H1 (cell line): ENCODE data around the gene MT1F. TPM values are rescaled to one million over a fixed set of nuclear protein-coding genes. Genes with fewer than 3 reads are reported as not detected.

Source experiments
- CTCF ChIA-PET: fragments of 300-600 bp; sonication (Branson Sonifier 250); formaldehyde crosslinking; loops from one replicate; lab custom pipeline; 2021; ENCODE audit not compliant: partially characterized antibody; lab: Charles Lee
- POLR2A ChIA-PET: fragments of 300-600 bp; sonication (Branson Sonifier 250); formaldehyde crosslinking; loops from one replicate; lab custom pipeline; 2021; ENCODE audit warnings: inconsistent platforms; ENCODE audit not compliant: partially characterized antibody; lab: Charles Lee
- DNase-seq, 2 experiments: peaks; one replicate each; pipeline versions ENCODE4 v3.0.0 to v3.0.0-alpha.2; 2010 to 2022; ENCODE audit warnings: low spot score in 2 of 2, low read depth in 1 of 2, mixed read lengths in 1 of 2
- FAIRE-seq: peaks from 2 replicates; lab custom pipeline; 2011; peaks lifted over from hg19 to GRCh38; lab: Jason Lieb, UNC
- H2AFZ ChIP-seq: 2 replicates; pipeline ENCODE4 v1.8.1; 2012; ENCODE audit warnings: low read length, inconsistent platforms
- H2AK5ac ChIP-seq: 2 replicates; pipeline ENCODE4 v1.6.1; 2013; ENCODE audit warnings: low read depth, low read length
- H2BK120ac ChIP-seq: replicated peaks from 2 replicates; pipeline ENCODE3; 2013; ENCODE audit warnings: low read depth, low read length, inconsistent platforms
- H2BK12ac ChIP-seq: 2 replicates; pipeline ENCODE4 v1.6.1; 2013; ENCODE audit warnings: low read depth, low read length
- H2BK15ac ChIP-seq: 2 replicates; pipeline ENCODE4 v1.6.1; 2013; ENCODE audit warnings: low read length
- H2BK20ac ChIP-seq: 2 replicates; pipeline ENCODE4 v1.6.1; 2013; ENCODE audit warnings: low read length
- H2BK5ac ChIP-seq: 2 replicates; pipeline ENCODE4 v1.6.1; 2013; ENCODE audit warnings: low read depth, low read length
- H3K14ac ChIP-seq: 2 replicates; pipeline ENCODE4 v1.6.1; 2013; ENCODE audit warnings: inconsistent platforms; ENCODE audit not compliant: insufficient read length
- H3K18ac ChIP-seq: 2 replicates; pipeline ENCODE4 v1.6.1; 2013; ENCODE audit warnings: low read length; ENCODE audit errors: extremely low read depth
- H3K23ac ChIP-seq: 2 replicates; pipeline ENCODE4 v1.6.1; 2013; ENCODE audit warnings: inconsistent platforms; ENCODE audit not compliant: insufficient read length
- H3K23me2 ChIP-seq: 2 replicates; pipeline ENCODE4 v1.6.1; 2013; ENCODE audit warnings: low read depth, low read length
- H3K27ac ChIP-seq: 2 replicates; pipeline ENCODE4 v1.6.1; 2011; ENCODE audit warnings: low read depth, low read length, inconsistent platforms
- H3K27me3 ChIP-seq, 4 experiments: replicated peaks in 1 of 4; 1 replicate in 1 of 4; 2 replicates in 3 of 4; pipeline versions ENCODE4 v1.6.1 to v1.8.1; 2011 to 2013; ENCODE audit warnings: low read length in 3 of 4, mild to moderate bottlenecking in 3 of 4, inconsistent platforms in 2 of 4, mixed read lengths in 2 of 4, moderate library complexity in 1 of 4; ENCODE audit not compliant: control insufficient read depth in 3 of 4, insufficient read depth in 3 of 4; ENCODE audit errors: extremely low read depth in 1 of 4
- H3K36me3 ChIP-seq, 4 experiments: 2 replicates each; pipeline versions ENCODE4 v1.6.1 to v1.8.1; 2011 to 2013; ENCODE audit warnings: mild to moderate bottlenecking in 4 of 4, low read length in 3 of 4, moderate library complexity in 2 of 4, control low read depth in 1 of 4, inconsistent platforms in 1 of 4; ENCODE audit not compliant: insufficient read depth in 4 of 4, control insufficient read depth in 2 of 4
- H3K4ac ChIP-seq: replicated peaks from 2 replicates; pipeline ENCODE3; 2013; ENCODE audit warnings: low read length, low read depth, mixed read lengths, inconsistent platforms; ENCODE audit not compliant: insufficient read length
- H3K4me1 ChIP-seq, 4 experiments: replicated peaks in 1 of 4; 1 replicate in 1 of 4; 2 replicates in 3 of 4; pipeline versions ENCODE4 v1.6.1 to v1.8.1; 2011 to 2013; ENCODE audit warnings: low read length in 3 of 4, inconsistent platforms in 2 of 4, mixed read lengths in 1 of 4; ENCODE audit not compliant: insufficient read depth in 4 of 4, control insufficient read depth in 3 of 4
- H3K4me2 ChIP-seq, 2 experiments: 2 replicates each; pipeline versions ENCODE4 v1.6.1 to v1.8.1; 2011 to 2013; ENCODE audit warnings: low read depth in 2 of 2, low read length in 2 of 2, control low read depth in 1 of 2, inconsistent platforms in 1 of 2, mild to moderate bottlenecking in 1 of 2; ENCODE audit not compliant: insufficient read depth in 1 of 2
- H3K4me3 ChIP-seq, 4 experiments: fragments of 200-600, 300-600 bp in 1 of 4; sonication (generic), shearing (Covaris generic), sonication (Bioruptor Twin) in 1 of 4; 2 replicates each; pipeline versions ENCODE4 v1.5.1 to v1.8.1; 2011 to 2016; ENCODE audit warnings: low read length in 4 of 4, low read depth in 3 of 4, control low read depth in 2 of 4, inconsistent platforms in 2 of 4, mild to moderate bottlenecking in 2 of 4, mixed read lengths in 1 of 4, moderate library complexity in 1 of 4; ENCODE audit not compliant: insufficient read depth in 2 of 4; ENCODE audit errors: extremely low read depth in 1 of 4
- H3K56ac ChIP-seq: replicated peaks from 2 replicates; pipeline ENCODE3; 2013; ENCODE audit warnings: low read depth, mild to moderate bottlenecking, mixed read lengths, low read length, inconsistent platforms; ENCODE audit not compliant: insufficient read length
- H3K79me1 ChIP-seq: 2 replicates; pipeline ENCODE4 v1.6.1; 2013; ENCODE audit warnings: low read depth, low read length, control low read depth
- H3K79me2 ChIP-seq, 2 experiments: 2 replicates each; pipeline versions ENCODE4 v1.6.1 to v1.8.1; 2012 to 2013; ENCODE audit warnings: low read length in 2 of 2, mild to moderate bottlenecking in 2 of 2, inconsistent platforms in 1 of 2; ENCODE audit not compliant: insufficient read depth in 2 of 2, control insufficient read depth in 1 of 2
- H3K9ac ChIP-seq, 4 experiments: replicated peaks in 1 of 4; 1 replicate in 1 of 4; 2 replicates in 3 of 4; pipeline versions ENCODE4 v1.6.1 to v1.8.1; 2011 to 2013; ENCODE audit warnings: low read depth in 3 of 4, low read length in 3 of 4, control low read depth in 2 of 4, mild to moderate bottlenecking in 2 of 4, moderate library complexity in 2 of 4, inconsistent platforms in 1 of 4; ENCODE audit errors: extremely low read depth in 1 of 4
- H3K9me3 ChIP-seq, 2 experiments: 2 replicates each; pipeline versions ENCODE4 v1.6.1 to v1.8.1; 2012 to 2013; ENCODE audit warnings: mild to moderate bottlenecking in 2 of 2, moderate library complexity in 2 of 2, control low read depth in 1 of 2, inconsistent platforms in 1 of 2, low read depth in 1 of 2, low read length in 1 of 2, mixed read lengths in 1 of 2; ENCODE audit not compliant: insufficient read depth in 2 of 2
- H4K20me1 ChIP-seq, 2 experiments: replicated peaks in 1 of 2; 2 replicates each; pipeline versions ENCODE3 to v1.8.1; 2011 to 2013; ENCODE audit warnings: inconsistent platforms in 2 of 2, low read length in 2 of 2, mild to moderate bottlenecking in 1 of 2; ENCODE audit not compliant: insufficient read depth in 2 of 2, control insufficient read depth in 1 of 2
- H4K5ac ChIP-seq: 2 replicates; pipeline ENCODE4 v1.6.1; 2013; ENCODE audit warnings: low read length, low read depth, mixed read lengths, inconsistent platforms; ENCODE audit not compliant: insufficient read length
- H4K8ac ChIP-seq: 2 replicates; pipeline ENCODE4 v1.8.0; 2013; ENCODE audit warnings: mild to moderate bottlenecking, moderate library complexity, low read length, inconsistent platforms; ENCODE audit not compliant: insufficient read depth; ENCODE audit errors: extremely low read depth
- H4K91ac ChIP-seq: replicated peaks from 2 replicates; pipeline ENCODE3; 2013; ENCODE audit warnings: low read length, mixed read lengths, inconsistent platforms; ENCODE audit not compliant: insufficient read length
- CBX5 ChIP-seq: fragments of 300-800, 300-1000 bp; sonication (generic); IDR thresholded peaks from 2 replicates; pipeline ENCODE4 v1.7.1; 2016; ENCODE audit warnings: antibody characterized with exemption, low read length, low read depth
- CBX8 ChIP-seq: fragments of 300-800, 300-1000 bp; sonication (generic); IDR thresholded peaks from 2 replicates; pipeline ENCODE4 v1.7.1; 2016; ENCODE audit warnings: low read depth, low read length, borderline replicate concordance
- E2F6 ChIP-seq: IDR thresholded peaks from 2 replicates; pipeline ENCODE4 v1.6.1; 2012; ENCODE audit warnings: inconsistent platforms
- GABPA ChIP-seq: IDR thresholded peaks from 2 replicates; pipeline ENCODE4 v1.6.1; 2011; ENCODE audit warnings: mild to moderate bottlenecking, low read length, moderate library complexity, borderline replicate concordance; ENCODE audit not compliant: insufficient read depth
- KDM4A ChIP-seq: IDR thresholded peaks from one replicate; pipeline ENCODE4 v1.7.1; 2012; ENCODE audit warnings: low read depth, mild to moderate bottlenecking, moderate library complexity, low read length, inconsistent platforms; ENCODE audit not compliant: severe bottlenecking
- KDM5A ChIP-seq: fragments of 200-600 bp; IDR thresholded peaks from 2 replicates; pipeline ENCODE4 v1.7.1; 2012; ENCODE audit warnings: mild to moderate bottlenecking, low read length, inconsistent platforms, mixed read lengths
- NANOG ChIP-seq: IDR thresholded peaks from 2 replicates; pipeline ENCODE4 v1.6.1; 2011; ENCODE audit warnings: low read length, low read depth, mild to moderate bottlenecking, inconsistent platforms; ENCODE audit not compliant: insufficient read depth, poor library complexity, severe bottlenecking
- RFX5 ChIP-seq: IDR thresholded peaks from 2 replicates; pipeline ENCODE4 v1.6.1; 2011; ENCODE audit warnings: low read depth, low read length, improper control_type of control experiment, borderline replicate concordance
- SAP30 ChIP-seq: fragments of 300-600 bp; sonication (generic); IDR thresholded peaks from 2 replicates; pipeline ENCODE4 v1.7.1; 2012; ENCODE audit warnings: low read length, moderate library complexity, mild to moderate bottlenecking, inconsistent platforms; ENCODE audit not compliant: insufficient read depth, insufficient replicate concordance
- SIX5 ChIP-seq: IDR thresholded peaks from 2 replicates; pipeline ENCODE4 v1.6.1; 2011; ENCODE audit warnings: mild to moderate bottlenecking, low read depth, low read length
- USF2 ChIP-seq: IDR thresholded peaks from 2 replicates; pipeline ENCODE4 v1.6.1; 2011; ENCODE audit warnings: low read length, improper control_type of control experiment
- ZNF274 ChIP-seq: IDR thresholded peaks from 2 replicates; pipeline ENCODE4 v1.7.0; 2012; ENCODE audit warnings: low read length, borderline replicate concordance; ENCODE audit errors: extremely low read depth
- WGBS, 2 experiments: shearing (Covaris generic) in 1 of 2; methylation state at CpG; one replicate each; pipeline versions ENCODE4 v1.1.6 to v1.1.7; 2013 to 2015; ENCODE audit warnings: low lambda C conversion rate in 2 of 2, mixed read lengths in 2 of 2, inconsistent platforms in 1 of 2, low coverage in 1 of 2, missing lambda C conversion rate in 1 of 2; ENCODE audit not compliant: insufficient replicate concordance in 2 of 2, insufficient coverage in 1 of 2, insufficient read length in 1 of 2; ENCODE audit errors: extremely low coverage in 1 of 2, missing lambda C conversion rate in 1 of 2; 5-methylcytosine and 5-hydroxymethylcytosine counted together
- polyA plus RNA-seq, 7 experiments: library from polyadenylated mRNA; depleted of rRNA in 3 of 7; stranded (reverse) in 5 of 7; unstranded in 2 of 7; fragments of >200 nt in 5 of 7; fragments of 200-250 nt in 2 of 7; gene quantifications; 1 replicate in 5 of 7; 2 replicates in 1 of 7; 4 replicates in 1 of 7; pipeline versions ENCODE4 v1.2.1 to v1.2.3, GENCODE V29; 2011 to 2013; ENCODE audit warnings: missing spikeins in 2 of 7, mixed read lengths in 2 of 7
- total RNA-seq: library from RNA; stranded (reverse); fragmentation: NEBNext Ultra II Directional; extraction: Animal tissue kit (Norgen Biotek cat#: 25700); gene quantifications from 2 replicates; pipeline ENCODE4 v1.2.1, GENCODE V29; 2021

Gene MT1F
- total and polyA plus RNA-seq, 2 of the 8 experiments (the other 6 are each of a cell fraction or from before 2014, with no cell fraction given) = 5.9 to 20.8 TPM

GRCh38 chr16:56691885-56692284, 34.1 kb downstream of the MT1F start:
- Histone ChIP-seq H2AK5ac (no peak overlapping the region), H2BK20ac (no peak overlapping the region), H3K23ac (no peak overlapping the region), H3K4me1 (no peaks in the 10 kb centered on the region), H3K9ac (no peak overlapping the region), H3K36me3 (no peaks in the 10 kb centered on the region), H3K23me2 (no peaks in the 10 kb centered on the region), H2BK15ac (no peak overlapping the region), H2AFZ (no peak overlapping the region; the same call in 1 of the 2 replicates), H2BK120ac (no peak overlapping the region), H3K79me1 (no peaks in the 10 kb centered on the region), H3K4me2 (no peak overlapping the region), H3K56ac (no peak overlapping the region), H3K9me3 (no peaks in the 10 kb centered on the region), H4K5ac (no peak overlapping the region), H3K27me3 (no peaks in the 10 kb centered on the region), H3K14ac (no peak overlapping the region), H2BK5ac (no peak overlapping the region), H3K27ac (no peak overlapping the region), H3K4ac (no peak overlapping the region), H4K91ac (no peak overlapping the region), H3K79me2 (no peaks in the 10 kb centered on the region), H3K4me3 (no peak overlapping the region), H4K8ac (no peak overlapping the region), H2BK12ac (no peak overlapping the region), H4K20me1 (no peaks in the 10 kb centered on the region), H3K18ac (no peak overlapping the region)
- POLR2A ChIA-PET = interaction anchor here (2.7 to 3.2 kb wide), 2 partner anchors 9 to 15 kb away, joined by 10 to 12 read pairs; partner anchors contain the start of gene MT1X
- FAIRE-seq (no peak), DNase-seq (no peak)
- CTCF ChIA-PET = interaction anchor here (0.6 to 3.8 kb wide), 3 partner anchors 10 to 98 kb away, joined by 3 to 24 read pairs (median 3); no protein-coding TSS in a partner anchor
- 71% methylated on average over 4 of the region's 4 CpGs; no CpG with 5 or more reads in 1 of the 2 experiments for WGBS, 2 experiments
- TF ChIP-seq NANOG = no peak
- no peak for TF ChIP-seq KDM5A
- TF ChIP-seq ZNF274 = no peak
- TF ChIP-seq USF2 = no peak
- no peak for TF ChIP-seq CBX5
- no peak for TF ChIP-seq CBX8
- no peak for TF ChIP-seq RFX5
- TF ChIP-seq SIX5 = no peak
- TF ChIP-seq E2F6 = no peak
- no peak for TF ChIP-seq KDM4A
- TF ChIP-seq SAP30 = no peak
- TF ChIP-seq GABPA = no peak
